T-helper 2 cell treated with Interferon-gamma antibody and Interleukin-4, amounts not matched to agents 5 μg/mL and 100 μg/mL, for 36 hours (primary cell): ENCODE results near the gene PCID2.
"Not testable (repeated sequence)": the region's sequence is repeated elsewhere in the genome, so short reads cannot be mapped to it uniquely, and the experiment has no call there.

Experiments used
- DNase-seq: peaks from one replicate; pipeline ENCODE4 v3.0.0; 2021; ENCODE audit warnings: low spot score
- H3K27ac Mint-ChIP-seq: one replicate; pipeline ENCODE4 v1.8.0; 2021; ENCODE audit warnings: mild to moderate bottlenecking, mixed read lengths
- H3K27me3 Mint-ChIP-seq: one replicate; pipeline ENCODE4 v1.8.0; 2021; ENCODE audit warnings: low read depth, mixed read lengths
- H3K36me3 Mint-ChIP-seq: one replicate; pipeline ENCODE4 v1.8.0; 2021; ENCODE audit warnings: low read depth, mixed read lengths
- H3K4me1 Mint-ChIP-seq: one replicate; pipeline ENCODE4 v1.8.0; 2021; ENCODE audit warnings: low read depth, mixed read lengths
- H3K4me3 Mint-ChIP-seq: one replicate; pipeline ENCODE4 v1.8.0; 2022; ENCODE audit warnings: mild to moderate bottlenecking, moderate library complexity, mixed read lengths
- H3K9me3 Mint-ChIP-seq: one replicate; pipeline ENCODE4 v1.8.0; 2021; ENCODE audit warnings: mixed read lengths

The PCID2 gene

GRCh38 chr13:113171250-113172125, 37.0 kb downstream of the PCID2 start:
- peaks cover 31% of the 10 kb centered on the region for H3K4me1 Mint-ChIP-seq
- peak overlapping the region; percentile 28 for H3K27ac Mint-ChIP-seq
- H3K27me3 Mint-ChIP-seq: no peaks in the 10 kb centered on the region
- no peak overlapping the region for H3K4me3 Mint-ChIP-seq
- no peak for DNase-seq
- H3K9me3 Mint-ChIP-seq: no peaks in the 10 kb centered on the region
- peaks cover 55% of the 10 kb centered on the region for H3K36me3 Mint-ChIP-seq

- Mint-ChIP-seq H3K36me3 (peaks cover 48% of the 10 kb centered on the region), H3K4me1 (peaks cover 21% of the 10 kb centered on the region), H3K27me3 (no peaks in the 10 kb centered on the region), H3K4me3 (no peak overlapping the region), H3K27ac (peak overlapping the region; percentile 83), H3K9me3 (no peaks in the 10 kb centered on the region)
- no peak for DNase-seq
These were observed 38.0 kb downstream of the PCID2 start for GRCh38 chr13:113170511-113170910.

- Mint-ChIP-seq H3K4me3 (no peak overlapping the region), H3K36me3 (peaks cover 41% of the 10 kb centered on the region), H3K9me3 (no peaks in the 10 kb centered on the region), H3K27ac (no peak overlapping the region), H3K27me3 (no peaks in the 10 kb centered on the region), H3K4me1 (peaks cover 18% of the 10 kb centered on the region)
- DNase-seq: no peak
These were observed 38.9 kb downstream of the PCID2 start for GRCh38 chr13:113169277-113170272.

GRCh38 chr13:113168211-113168610, 40.3 kb downstream of the PCID2 start:
- no peaks in the 10 kb centered on the region for H3K9me3 Mint-ChIP-seq
- H3K27me3 Mint-ChIP-seq: no peaks in the 10 kb centered on the region
- DNase-seq: no peak
- peaks cover 20% of the 10 kb centered on the region for H3K4me1 Mint-ChIP-seq
- H3K4me3 Mint-ChIP-seq: no peak overlapping the region
- peaks cover 34% of the 10 kb centered on the region for H3K36me3 Mint-ChIP-seq
- H3K27ac Mint-ChIP-seq: no peak overlapping the region

- no peaks in the 10 kb centered on the region for H3K9me3 Mint-ChIP-seq
- no peaks in the 10 kb centered on the region for H3K27me3 Mint-ChIP-seq
- no peak for DNase-seq
- H3K4me3 Mint-ChIP-seq: no peak overlapping the region
- peaks cover 18% of the 10 kb centered on the region for H3K4me1 Mint-ChIP-seq
- H3K36me3 Mint-ChIP-seq: peaks cover 29% of the 10 kb centered on the region
- H3K27ac Mint-ChIP-seq: no peak overlapping the region
These were observed 40.9 kb downstream of the PCID2 start for GRCh38 chr13:113167575-113167974.

- no peaks in the 10 kb centered on the region for H3K9me3 Mint-ChIP-seq
- H3K27ac Mint-ChIP-seq: no peak overlapping the region
- H3K4me1 Mint-ChIP-seq: peaks cover 18% of the 10 kb centered on the region
- no peaks in the 10 kb centered on the region for H3K27me3 Mint-ChIP-seq
- peaks cover 27% of the 10 kb centered on the region for H3K36me3 Mint-ChIP-seq
- DNase-seq: no peak
- H3K4me3 Mint-ChIP-seq: no peak overlapping the region
These were observed 41.3 kb downstream of the PCID2 start for GRCh38 chr13:113167155-113167554.

- Mint-ChIP-seq H3K9me3 (no peaks in the 10 kb centered on the region), H3K27me3 (no peaks in the 10 kb centered on the region), H3K36me3 (peaks cover 25% of the 10 kb centered on the region), H3K27ac (no peak overlapping the region), H3K4me1 (peaks cover 18% of the 10 kb centered on the region), H3K4me3 (no peak overlapping the region)
- DNase-seq: no peak
These were observed 41.8 kb downstream of the PCID2 start for GRCh38 chr13:113166681-113167080.

GRCh38 chr13:113166266-113166665, 42.2 kb downstream of the PCID2 start:
- no peak for DNase-seq
- no peak overlapping the region for H3K27ac Mint-ChIP-seq
- peaks cover 21% of the 10 kb centered on the region for H3K36me3 Mint-ChIP-seq
- H3K4me3 Mint-ChIP-seq: no peak overlapping the region
- peaks cover 18% of the 10 kb centered on the region for H3K4me1 Mint-ChIP-seq
- no peaks in the 10 kb centered on the region for H3K9me3 Mint-ChIP-seq
- H3K27me3 Mint-ChIP-seq: no peaks in the 10 kb centered on the region

- Mint-ChIP-seq H3K27me3 (peaks cover 2% of the 10 kb centered on the region), H3K36me3 (peaks cover 11% of the 10 kb centered on the region), H3K27ac (no peak overlapping the region), H3K9me3 (no peaks in the 10 kb centered on the region), H3K4me3 (no peak overlapping the region), H3K4me1 (peaks cover 15% of the 10 kb centered on the region)
- DNase-seq: no peak
These were observed 44.0 kb downstream of the PCID2 start for GRCh38 chr13:113164492-113164891.

GRCh38 chr13:113162783-113163685, 45.4 kb downstream of the PCID2 start:
- Mint-ChIP-seq H3K36me3 (peaks cover 4% of the 10 kb centered on the region), H3K9me3 (no peaks in the 10 kb centered on the region), H3K27me3 (peaks cover 2% of the 10 kb centered on the region), H3K27ac (peak overlapping the region; percentile 55), H3K4me3 (peak overlapping the region; percentile 41), H3K4me1 (peaks cover 17% of the 10 kb centered on the region)
- DNase-seq: no peak

GRCh38 chr13:113161975-113162374, 46.5 kb downstream of the PCID2 start:
- H3K4me3 Mint-ChIP-seq, H3K9me3 Mint-ChIP-seq, DNase-seq, H3K36me3 Mint-ChIP-seq, H3K27ac Mint-ChIP-seq: not testable (repeated sequence)
- H3K27me3 Mint-ChIP-seq: peaks cover 10% of the 10 kb centered on the region
- H3K4me1 Mint-ChIP-seq: peaks cover 19% of the 10 kb centered on the region

- Mint-ChIP-seq H3K4me1 (peaks cover 19% of the 10 kb centered on the region), H3K27ac (peak overlapping the region; percentile 88), H3K36me3 (peaks cover 2% of the 10 kb centered on the region), H3K9me3 (peaks cover 11% of the 10 kb centered on the region), H3K27me3 (peaks cover 12% of the 10 kb centered on the region), H3K4me3 (peak overlapping the region; percentile 73)
- DNase-seq: no peak
These were observed 47.0 kb downstream of the PCID2 start for GRCh38 chr13:113161433-113161832.

GRCh38 chr13:113160983-113161382, 47.5 kb downstream of the PCID2 start:
- peaks cover 14% of the 10 kb centered on the region for H3K9me3 Mint-ChIP-seq
- peaks cover 19% of the 10 kb centered on the region for H3K4me1 Mint-ChIP-seq
- H3K4me3 Mint-ChIP-seq: peak overlapping the region; percentile 73
- no peak for DNase-seq
- H3K27me3 Mint-ChIP-seq: peaks cover 12% of the 10 kb centered on the region
- H3K27ac Mint-ChIP-seq: peak overlapping the region; percentile 88
- peaks cover 2% of the 10 kb centered on the region for H3K36me3 Mint-ChIP-seq
